Nephron progenitor cell (in vitro differentiated cells): ENCODE results near the gene L1CAM.

ENCODE experiments used
- DNase-seq: peaks from one replicate; pipeline ENCODE4 v3.0.0; 2021
- H3K27ac Mint-ChIP-seq: 2 replicates; pipeline ENCODE4 v1.8.0; 2021; ENCODE audit warnings: mild to moderate bottlenecking, moderate library complexity, mixed read lengths
- H3K27me3 Mint-ChIP-seq: 2 replicates; pipeline ENCODE4 v1.8.0; 2021; ENCODE audit warnings: mild to moderate bottlenecking, low read depth, mixed read lengths; ENCODE audit not compliant: poor library complexity
- H3K36me3 Mint-ChIP-seq: 2 replicates; pipeline ENCODE4 v1.8.0; 2021; ENCODE audit warnings: low read depth, mixed read lengths
- H3K4me1 Mint-ChIP-seq: 2 replicates; pipeline ENCODE4 v1.8.0; 2021; ENCODE audit warnings: mixed read lengths
- H3K4me3 Mint-ChIP-seq: 2 replicates; pipeline ENCODE4 v1.8.0; 2021; ENCODE audit warnings: mild to moderate bottlenecking, moderate library complexity, mixed read lengths
- H3K9me3 Mint-ChIP-seq: 2 replicates; pipeline ENCODE4 v1.8.0; 2021; ENCODE audit warnings: mild to moderate bottlenecking, moderate library complexity, mixed read lengths
- TF ChIP-seq, protein P1 (sequence below): fragments of 200-600 bp; sonication (generic); IDR thresholded peaks from 2 replicates; pipeline ENCODE4 v1.5.0; 2021; ENCODE audit warnings: antibody characterized with exemption

The L1CAM gene

DNA sequence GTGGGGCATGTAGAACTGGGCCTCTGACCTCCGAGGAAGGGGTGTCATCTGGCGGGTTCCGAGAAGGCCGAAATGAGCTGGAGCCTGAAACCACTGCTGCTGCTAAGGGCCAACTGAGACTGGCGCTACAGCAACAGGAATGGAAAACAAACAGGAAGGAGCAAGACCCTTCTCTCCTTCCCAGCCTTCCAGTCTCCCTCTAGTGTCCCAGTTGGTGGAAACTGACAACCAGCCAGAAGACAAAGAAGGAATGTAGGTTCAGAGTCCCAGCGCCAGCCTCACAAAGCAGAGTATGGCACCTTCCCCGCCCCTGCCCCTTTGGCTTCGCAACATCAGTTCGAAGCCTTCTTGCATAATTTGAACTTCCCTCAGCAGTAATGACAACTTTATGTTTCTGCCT is 31.3 kb downstream of the L1CAM start:
- peaks cover 75% of the 10 kb centered on the region for H3K9me3 Mint-ChIP-seq
- H3K4me3 Mint-ChIP-seq, result no peak overlapping the region
- H3K36me3 Mint-ChIP-seq, result no peaks in the 10 kb centered on the region
- H3K4me1 Mint-ChIP-seq, result no peaks in the 10 kb centered on the region
- DNase-seq, result no peak
- no peak overlapping the region for H3K27ac Mint-ChIP-seq
- TF ChIP-seq, protein P1, sequence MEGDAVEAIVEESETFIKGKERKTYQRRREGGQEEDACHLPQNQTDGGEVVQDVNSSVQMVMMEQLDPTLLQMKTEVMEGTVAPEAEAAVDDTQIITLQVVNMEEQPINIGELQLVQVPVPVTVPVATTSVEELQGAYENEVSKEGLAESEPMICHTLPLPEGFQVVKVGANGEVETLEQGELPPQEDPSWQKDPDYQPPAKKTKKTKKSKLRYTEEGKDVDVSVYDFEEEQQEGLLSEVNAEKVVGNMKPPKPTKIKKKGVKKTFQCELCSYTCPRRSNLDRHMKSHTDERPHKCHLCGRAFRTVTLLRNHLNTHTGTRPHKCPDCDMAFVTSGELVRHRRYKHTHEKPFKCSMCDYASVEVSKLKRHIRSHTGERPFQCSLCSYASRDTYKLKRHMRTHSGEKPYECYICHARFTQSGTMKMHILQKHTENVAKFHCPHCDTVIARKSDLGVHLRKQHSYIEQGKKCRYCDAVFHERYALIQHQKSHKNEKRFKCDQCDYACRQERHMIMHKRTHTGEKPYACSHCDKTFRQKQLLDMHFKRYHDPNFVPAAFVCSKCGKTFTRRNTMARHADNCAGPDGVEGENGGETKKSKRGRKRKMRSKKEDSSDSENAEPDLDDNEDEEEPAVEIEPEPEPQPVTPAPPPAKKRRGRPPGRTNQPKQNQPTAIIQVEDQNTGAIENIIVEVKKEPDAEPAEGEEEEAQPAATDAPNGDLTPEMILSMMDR, result no peak
- H3K27me3 Mint-ChIP-seq, result peaks cover 10% of the 10 kb centered on the region

- Mint-ChIP-seq H3K4me1 (no peaks in the 10 kb centered on the region), H3K9me3 (peaks cover 74% of the 10 kb centered on the region), H3K36me3 (no peaks in the 10 kb centered on the region), H3K4me3 (no peak overlapping the region), H3K27me3 (peaks cover 7% of the 10 kb centered on the region), H3K27ac (no peak overlapping the region)
- TF ChIP-seq, protein P1, result no peak
- DNase-seq, result no peak
Observed at GRCh38 chrX:153853902-153854267, 32.1 kb downstream of the L1CAM start.

- no peaks in the 10 kb centered on the region for H3K36me3 Mint-ChIP-seq
- DNase-seq, result no peak
- H3K9me3 Mint-ChIP-seq, result peaks cover 70% of the 10 kb centered on the region
- H3K27ac Mint-ChIP-seq, result no peak overlapping the region
- H3K4me3 Mint-ChIP-seq, result no peak overlapping the region
- H3K27me3 Mint-ChIP-seq, result peaks cover 6% of the 10 kb centered on the region
- TF ChIP-seq, protein P1, result no peak
- H3K4me1 Mint-ChIP-seq, result no peaks in the 10 kb centered on the region
Observed at GRCh38 chrX:153853180-153853901, 32.6 kb downstream of the L1CAM start.

DNA sequence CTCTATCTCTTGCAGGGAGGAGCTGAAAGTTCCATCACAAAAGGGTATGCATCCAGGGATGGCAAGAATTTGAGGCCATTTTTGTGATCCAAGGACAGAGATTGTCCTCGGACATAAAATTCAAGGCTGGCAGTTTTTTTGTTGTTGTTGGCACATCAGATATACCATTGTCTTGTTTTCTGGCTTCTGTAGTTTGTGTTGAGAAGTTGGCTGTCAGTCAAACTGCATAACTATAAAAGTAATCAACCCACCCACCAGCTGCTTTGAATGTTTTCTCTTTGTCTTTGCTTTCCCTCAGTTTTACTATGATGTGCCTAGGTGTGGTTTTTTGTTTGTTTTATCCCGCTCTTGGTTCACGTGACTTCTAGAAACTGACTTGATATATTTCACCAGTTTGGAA is 34.0 kb downstream of the L1CAM start:
- peaks cover 67% of the 10 kb centered on the region for H3K9me3 Mint-ChIP-seq
- no peaks in the 10 kb centered on the region for H3K36me3 Mint-ChIP-seq
- TF ChIP-seq, protein P1, result no peak
- H3K4me3 Mint-ChIP-seq, result no peak overlapping the region
- no peak for DNase-seq
- no peak overlapping the region for H3K27ac Mint-ChIP-seq
- peaks cover 7% of the 10 kb centered on the region for H3K27me3 Mint-ChIP-seq
- no peaks in the 10 kb centered on the region for H3K4me1 Mint-ChIP-seq

DNA sequence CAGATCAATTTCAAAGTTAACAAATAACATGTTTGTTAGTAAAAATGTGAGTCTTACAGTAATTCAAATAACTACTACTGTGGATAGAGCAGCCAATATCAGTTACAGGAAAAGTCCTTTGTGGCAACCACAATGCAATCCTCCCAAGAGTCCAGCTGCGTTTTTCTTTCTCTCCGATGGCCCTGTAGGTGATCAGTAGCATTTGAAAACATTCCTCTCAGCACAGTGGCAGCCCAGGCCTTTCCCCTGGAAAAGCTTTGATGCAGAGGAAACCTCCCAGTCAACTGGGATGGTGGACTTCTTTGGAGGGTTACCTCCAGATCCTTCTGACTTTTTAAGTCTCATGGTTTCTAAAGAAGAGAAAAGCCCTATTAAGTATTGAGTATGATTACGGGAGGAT is 37.6 kb downstream of the L1CAM start:
- no peak overlapping the region for H3K4me3 Mint-ChIP-seq
- peaks cover 39% of the 10 kb centered on the region for H3K27me3 Mint-ChIP-seq
- H3K36me3 Mint-ChIP-seq, result no peaks in the 10 kb centered on the region
- no peak for DNase-seq
- TF ChIP-seq, protein P1, result no peak
- H3K9me3 Mint-ChIP-seq, result peaks cover 43% of the 10 kb centered on the region
- H3K27ac Mint-ChIP-seq, result no peak overlapping the region
- no peaks in the 10 kb centered on the region for H3K4me1 Mint-ChIP-seq

GRCh38 chrX:153845842-153846241 is 40.1 kb downstream of the L1CAM start:
- no peaks in the 10 kb centered on the region for H3K36me3 Mint-ChIP-seq
- TF ChIP-seq, protein P1, result no peak
- H3K4me3 Mint-ChIP-seq, result no peak overlapping the region
- no peak for DNase-seq
- H3K4me1 Mint-ChIP-seq, result no peaks in the 10 kb centered on the region
- H3K27me3 Mint-ChIP-seq, result peaks cover 43% of the 10 kb centered on the region
- H3K27ac Mint-ChIP-seq, result no peak overlapping the region
- H3K9me3 Mint-ChIP-seq, result peaks cover 45% of the 10 kb centered on the region
